OCI-LY7 (cell line): Measurements from ENCODE around the gene SNX10. TPM values are rescaled to one million over a fixed set of nuclear protein-coding genes. Genes with fewer than 3 reads are reported as not detected.

Source experiments
- BruUV-seq: library from RNA; stranded (reverse); fragments of 400-500 nt; replicated peaks from 2 replicates; lab custom pipeline; 2021; lab: Mats Ljungman, UMichigan
- CTCF ChIA-PET: fragments of 300-600 bp; sonication (Branson Sonifier 250); formaldehyde crosslinking; loops from one replicate; lab custom pipeline; 2022; ENCODE audit warnings: antibody characterized with exemption; ENCODE audit not compliant: unreplicated experiment; lab: Charles Lee
- POLR2A ChIA-PET: fragments of 300-600 bp; sonication (Branson Sonifier 250); formaldehyde crosslinking; loops from one replicate; lab custom pipeline; 2022; ENCODE audit warnings: antibody characterized with exemption; lab: Charles Lee
- DNase-seq: peaks from one replicate; pipeline ENCODE4 v3.0.0-alpha.2; 2015; ENCODE audit warnings: low spot score
- H2AFZ ChIP-seq: fragments of 200-600 bp; sonication (generic), shearing (Covaris generic); 2 replicates; pipeline ENCODE4 v1.6.1; 2014; ENCODE audit warnings: mild to moderate bottlenecking, antibody characterized with exemption, low read length, moderate library complexity
- H3K27ac ChIP-seq: fragments of 200-600 bp; sonication (generic); 2 replicates; pipeline ENCODE4 v1.5.1; 2014; ENCODE audit warnings: mixed run types, low read depth, mild to moderate bottlenecking, moderate library complexity, low read length, inconsistent platforms; ENCODE audit not compliant: poor library complexity, severe bottlenecking
- H3K36me3 ChIP-seq: fragments of 200-600 bp; sonication (generic); 2 replicates; pipeline ENCODE4 v1.6.1; 2014; ENCODE audit warnings: mild to moderate bottlenecking, antibody characterized with exemption, low read length, moderate library complexity, mixed read lengths; ENCODE audit not compliant: insufficient read depth
- H3K4me1 ChIP-seq: fragments of 200-600 bp; sonication (generic); 2 replicates; pipeline ENCODE4 v1.5.1; 2014; ENCODE audit warnings: mild to moderate bottlenecking, low read length; ENCODE audit not compliant: insufficient read depth, poor library complexity, severe bottlenecking
- H3K4me2 ChIP-seq: fragments of 200-600 bp; sonication (generic); 2 replicates; pipeline ENCODE4 v1.6.1; 2014; ENCODE audit warnings: mild to moderate bottlenecking, low read length
- H3K4me3 ChIP-seq: fragments of 200-600 bp; sonication (generic); 2 replicates; pipeline ENCODE4 v1.5.1; 2014; ENCODE audit warnings: mild to moderate bottlenecking, low read depth, low read length; ENCODE audit not compliant: poor library complexity, severe bottlenecking
- H3K79me2 ChIP-seq: fragments of 200-600 bp; sonication (generic); 2 replicates; pipeline ENCODE4 v1.6.1; 2016; ENCODE audit warnings: low read depth, mild to moderate bottlenecking, low read length, moderate library complexity, mixed read lengths; ENCODE audit not compliant: insufficient read depth
- H3K9me2 ChIP-seq: fragments of 200-600 bp; sonication (generic); 2 replicates; pipeline ENCODE4 v1.6.1; 2016; ENCODE audit warnings: mild to moderate bottlenecking, low read length, mixed read lengths; ENCODE audit not compliant: insufficient read depth
- H3K9me3 ChIP-seq: fragments of 200-600 bp; sonication (generic); 2 replicates; pipeline ENCODE4 v1.6.1; 2014; ENCODE audit warnings: mild to moderate bottlenecking, mixed run types, low read length, mixed read lengths
- H4K20me1 ChIP-seq: fragments of 200-600 bp; sonication (generic); 2 replicates; pipeline ENCODE4 v1.6.1; 2014; ENCODE audit warnings: mild to moderate bottlenecking, antibody characterized with exemption, low read length, moderate library complexity, mixed read lengths; ENCODE audit not compliant: insufficient read depth
- CTCF ChIP-seq: fragments of 200-600 bp; sonication (generic); conservative IDR thresholded peaks from 2 replicates; pipeline ENCODE4 v1.5.1; 2014; ENCODE audit warnings: mild to moderate bottlenecking, antibody characterized with exemption, low read length, moderate library complexity, mixed read lengths
- EZH2phosphoT487 ChIP-seq: fragments of 200-600 bp; sonication (generic); IDR thresholded peaks from 2 replicates; pipeline ENCODE4 v1.6.1; 2018; ENCODE audit warnings: low read depth, borderline replicate concordance, mild to moderate bottlenecking, mixed run types, antibody characterized with exemption, low read length, moderate library complexity, mixed read lengths
- intact Hi-C: fragments of 100-400 bp; cut with micrococcal nuclease; formaldehyde crosslinking; loops from one replicate; pipeline ENCODE4 v1.10.0; 2022; ENCODE audit not compliant: unreplicated experiment
- total RNA-seq, 2 experiments: library from RNA; depleted of rRNA in 1 of 2; stranded (reverse); fragments of >200 nt in 1 of 2; shearing (Covaris generic) in 1 of 2; gene quantifications; 2 replicates each; pipeline ENCODE4 v1.2.3, GENCODE V29; 2014 to 2022

SNX10 gene
- total RNA-seq, 2 experiments from 2014 or later: 14.3 to 32.9 TPM

- Histone ChIP-seq H3K9me2 (no peaks in the 10 kb centered on the region), H3K27ac (no peak overlapping the region), H2AFZ (no peak overlapping the region), H3K79me2 (no peaks in the 10 kb centered on the region), H3K9me3 (no peaks in the 10 kb centered on the region), H3K36me3 (peaks cover 59% of the 10 kb centered on the region), H3K4me3 (no peak overlapping the region), H4K20me1 (no peaks in the 10 kb centered on the region), H3K4me1 (peaks cover 11% of the 10 kb centered on the region), H3K4me2 (no peak overlapping the region)
- no peak for DNase-seq
- ChIA-PET POLR2A (interaction anchor here (0.6 to 1.7 kb wide), 4 partner anchors 79 to 593 kb away, joined by 3 to 5 read pairs (median 4); partner anchors contain the start of gene SNX10), CTCF (interaction anchor here (0.9 to 1.2 kb wide), 4 partner anchors 79 to 298 kb away, joined by 3 to 5 read pairs (median 3); partner anchors contain the start of gene SNX10)
- intact Hi-C loops: no loop called here
- no peak for TF ChIP-seq EZH2phosphoT487
- TF ChIP-seq CTCF: no peak
- BruUV-seq: no TSS peak
Measured at GRCh38 chr7:26370011-26370410, 78.3 kb downstream of the SNX10 start.

- no peak overlapping the region for H3K4me2 ChIP-seq
- DNase-seq: no peak
- H3K4me1 ChIP-seq: peaks cover 23% of the 10 kb centered on the region
- H3K36me3 ChIP-seq: peaks cover 44% of the 10 kb centered on the region
- no peaks in the 10 kb centered on the region for H4K20me1 ChIP-seq
- no TSS peak for BruUV-seq
- CTCF ChIA-PET: interaction anchor here (1.1 kb wide), 1 partner anchor 123 kb away, joined by 3 read pairs; no protein-coding TSS in a partner anchor
- no peak overlapping the region for H3K27ac ChIP-seq
- H3K4me3 ChIP-seq: no peak overlapping the region
- H3K9me2 ChIP-seq: no peaks in the 10 kb centered on the region
- POLR2A ChIA-PET: interaction anchor here (0.9 to 1.6 kb wide), 3 partner anchors 17 to 294 kb away, joined by 3 read pairs; no protein-coding TSS in a partner anchor
- no peak overlapping the region for H2AFZ ChIP-seq
- intact Hi-C loops: no loop called here
- TF ChIP-seq CTCF (no peak), EZH2phosphoT487 (no peak)
- no peaks in the 10 kb centered on the region for H3K9me3 ChIP-seq
- H3K79me2 ChIP-seq: no peaks in the 10 kb centered on the region
Measured at GRCh38 chr7:26372249-26372648, 80.6 kb downstream of the SNX10 start.

GRCh38 chr7:26372704-26373103 is 81.0 kb downstream of the SNX10 start:
- no peaks in the 10 kb centered on the region for H4K20me1 ChIP-seq

More at GRCh38 chr7:26372704-26373103, 81.0 kb downstream of the SNX10 start:
- no peak for DNase-seq
- Histone ChIP-seq H3K79me2 (no peaks in the 10 kb centered on the region), H2AFZ (no peak overlapping the region), H3K36me3 (peaks cover 39% of the 10 kb centered on the region), H3K9me3 (no peaks in the 10 kb centered on the region), H3K4me3 (no peak overlapping the region), H3K4me1 (peaks cover 23% of the 10 kb centered on the region), H3K4me2 (no peak overlapping the region), H3K27ac (no peak overlapping the region), H3K9me2 (no peaks in the 10 kb centered on the region)
- POLR2A ChIA-PET: interaction anchor here (0.9 to 1.3 kb wide), 2 partner anchors 17 to 25 kb away, joined by 3 read pairs; no protein-coding TSS in a partner anchor
- CTCF ChIA-PET: interaction anchor here (1.1 kb wide), 1 partner anchor 123 kb away, joined by 3 read pairs; no protein-coding TSS in a partner anchor
- no TSS peak for BruUV-seq
- TF ChIP-seq CTCF: no peak
- no peak for TF ChIP-seq EZH2phosphoT487
- intact Hi-C loops: no loop called here
